GM20431 (cell line): ENCODE results near the gene C1R.
"Not testable (repeated sequence)": the region's sequence is repeated elsewhere in the genome, so short reads cannot be mapped to it uniquely, and the experiment has no call there.

Experiments
- in situ Hi-C: fragments of 300-500 bp; cut with MseI, MboI; formaldehyde crosslinking; loops from one replicate; pipeline ENCODE4 v1.15.0; 2020; ENCODE audit warnings: low sequenced_read_pairs; ENCODE audit not compliant: unreplicated experiment

Gene C1R

DNA sequence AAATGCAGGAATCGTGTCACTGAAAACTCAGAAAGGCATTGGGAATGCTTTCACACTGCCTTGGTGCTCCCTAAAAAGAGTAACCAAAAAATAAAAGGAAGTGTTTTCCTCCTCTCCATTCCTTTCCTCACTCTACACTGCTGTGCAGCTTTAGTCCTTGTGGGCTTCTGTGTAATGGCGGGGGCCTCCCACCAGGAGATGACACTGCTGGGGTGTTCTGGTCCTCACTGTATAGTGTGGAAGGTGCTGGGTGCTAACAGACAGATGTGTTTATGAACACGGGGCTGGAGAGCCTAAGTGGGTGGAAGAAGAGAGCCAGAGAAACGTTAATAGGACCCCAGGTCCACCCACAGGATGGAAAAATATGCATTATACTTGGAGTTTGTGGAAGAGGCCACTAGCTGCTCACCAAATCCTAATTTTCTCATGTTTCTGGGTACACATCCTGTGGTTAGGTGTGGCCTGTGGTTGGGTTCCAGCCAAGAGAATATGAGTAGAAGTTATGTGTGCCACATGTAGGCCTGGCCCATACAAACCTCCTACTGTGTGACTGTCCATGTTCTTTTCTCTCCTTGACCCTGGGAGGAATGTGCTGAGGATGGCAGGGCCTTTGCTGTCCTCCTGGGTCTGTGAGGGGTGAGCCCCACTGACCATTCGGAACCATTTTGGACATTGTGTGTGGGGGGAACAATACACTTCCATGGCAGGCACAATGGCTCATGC, 45.7 kb downstream of the C1R start:
- in situ Hi-C loops = no loop called here

DNA sequence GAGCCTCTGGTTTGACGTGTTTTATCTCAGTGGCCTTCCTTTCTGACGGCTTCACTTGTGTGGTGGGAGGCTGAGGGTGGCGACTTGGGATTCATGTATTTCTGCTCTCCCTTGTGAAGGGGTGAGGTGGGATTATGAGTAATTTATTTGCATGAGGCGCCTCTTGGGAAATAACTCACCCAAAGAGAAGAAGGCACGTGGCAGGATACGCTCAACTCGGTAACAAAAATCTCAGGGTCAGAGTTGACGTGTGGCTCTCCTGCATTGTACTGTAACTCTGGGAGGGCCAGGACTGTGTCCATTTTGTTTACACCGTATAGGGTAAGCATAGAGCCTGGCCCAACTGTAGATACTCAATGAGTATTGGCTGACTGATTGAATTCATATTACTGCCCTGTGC, 46.3 kb downstream of the C1R start:
- in situ Hi-C loops = no loop called here

GRCh38 chr12:7042842-7043241, 49.4 kb downstream of the C1R start:
- in situ Hi-C loops = no loop called here

DNA sequence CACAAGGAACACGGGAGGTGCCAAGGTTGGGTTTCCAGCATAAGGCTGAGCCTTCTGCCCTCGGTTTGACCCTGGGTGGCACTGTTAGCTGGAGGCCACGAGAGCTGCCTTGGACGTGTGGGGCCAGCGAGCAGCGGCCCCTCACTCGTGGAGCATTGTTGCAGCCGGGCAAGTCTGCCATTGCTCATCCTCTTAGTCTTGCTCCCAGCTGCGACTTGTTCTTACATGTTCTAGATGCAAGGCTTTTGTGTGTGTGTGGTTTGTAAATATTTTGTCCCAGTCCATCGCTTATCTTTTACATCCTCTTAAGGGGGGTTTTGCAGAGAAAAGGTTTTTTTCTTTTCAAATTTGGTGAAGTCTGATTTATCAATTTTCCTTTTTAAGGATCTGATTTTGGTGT, 52.8 kb downstream of the C1R start:
- in situ Hi-C loops = no loop called here

DNA sequence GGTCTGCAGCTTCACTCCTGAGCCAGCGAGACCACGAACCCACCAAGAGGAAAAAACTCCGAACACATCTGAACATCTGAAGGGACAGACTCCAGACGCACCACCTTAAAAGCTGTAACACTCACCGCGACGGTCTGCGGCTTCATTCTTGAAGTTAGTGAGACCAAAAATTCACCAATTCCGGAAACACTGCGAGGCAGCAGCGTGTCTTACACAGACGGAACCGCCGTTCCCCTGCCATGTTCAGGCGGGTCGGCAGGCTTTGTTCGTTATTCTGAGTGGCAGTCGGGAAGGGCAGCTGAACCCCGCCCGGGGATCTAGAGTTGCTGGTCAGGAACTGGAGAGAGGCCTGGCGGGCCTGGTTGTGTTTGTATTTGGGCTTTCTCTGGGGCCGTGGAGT, 53.7 kb downstream of the C1R start:
- in situ Hi-C loops = no loop called here

- in situ Hi-C loops = not testable (repeated sequence)
These were observed 54.8 kb downstream of the C1R start for GRCh38 chr12:7037411-7037810.

DNA sequence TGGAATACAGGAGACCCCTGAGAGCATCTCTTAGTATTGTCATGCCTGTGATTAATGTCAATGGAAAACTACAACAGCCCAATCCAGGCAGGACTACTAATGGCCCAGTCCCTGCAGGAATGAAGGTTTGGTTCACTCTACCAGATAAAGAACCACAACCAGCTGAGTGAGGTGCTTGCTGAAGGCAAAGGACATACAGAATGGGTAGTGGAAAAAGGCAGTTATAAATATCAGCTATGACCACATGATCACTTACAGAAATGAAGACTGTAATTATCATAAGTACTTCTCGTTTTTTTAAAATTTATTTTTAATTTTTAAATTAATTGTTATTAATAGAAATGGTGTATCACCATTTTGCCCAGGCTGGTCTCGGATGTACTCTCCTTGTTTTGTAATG, 56.8 kb downstream of the C1R start:
- in situ Hi-C loops = no loop called here

DNA sequence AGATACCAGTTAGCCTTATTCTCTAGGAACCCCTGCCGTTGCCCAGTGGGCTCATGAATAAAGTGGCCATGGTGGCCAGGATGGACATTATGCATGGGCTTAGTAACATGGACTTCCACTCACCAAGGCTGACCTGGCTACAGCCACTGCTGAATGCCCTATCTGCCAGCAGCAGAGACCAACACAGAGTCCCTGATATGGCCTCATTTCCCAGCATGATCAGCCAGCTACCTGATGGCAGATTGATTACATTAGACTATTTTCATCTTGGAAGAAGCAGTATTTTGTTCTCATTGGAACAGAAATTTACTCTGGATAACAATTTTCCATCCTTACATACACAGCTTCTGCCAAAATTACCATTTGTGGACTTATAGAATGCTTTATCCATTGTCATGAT, 57.8 kb downstream of the C1R start:
- in situ Hi-C loops = no loop called here

- in situ Hi-C loops = no loop called here
These were observed 59.3 kb downstream of the C1R start for GRCh38 chr12:7032990-7033389.

DNA sequence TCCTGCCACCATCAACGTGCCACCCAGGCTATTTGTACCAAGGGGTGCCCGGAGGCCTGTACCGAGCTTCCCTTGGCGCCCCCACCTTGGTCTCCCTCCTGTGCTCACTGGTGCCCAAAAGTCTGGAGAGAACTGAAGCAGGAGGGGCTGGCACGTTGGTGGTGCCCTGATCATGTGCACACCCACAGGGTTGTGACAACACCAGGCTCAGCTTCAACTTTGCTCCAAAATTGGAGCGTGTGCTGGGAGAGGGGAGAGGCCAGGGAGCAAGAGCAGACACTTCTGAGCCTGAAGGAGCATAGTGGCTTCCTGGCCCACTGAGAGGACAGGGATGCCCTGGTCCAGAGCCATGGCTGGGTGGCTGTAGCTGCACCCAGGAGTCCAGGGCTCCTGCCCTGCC, 60.9 kb downstream of the C1R start:
- in situ Hi-C loops = no loop called here
